GM23248 (cell line): ENCODE results near the gene CMTM6.

ENCODE experiments used
- EZH2 ChIP-seq: fragments of 200-600 bp; sonication (generic); IDR thresholded peaks from 2 replicates; pipeline ENCODE4 v1.6.1; 2018; ENCODE audit warnings: antibody characterized with exemption, mild to moderate bottlenecking; ENCODE audit not compliant: insufficient read depth, poor library complexity, severe bottlenecking
- EZH2phosphoT487 ChIP-seq: fragments of 200-600 bp; sonication (generic); IDR thresholded peaks from 2 replicates; pipeline ENCODE4 v1.6.1; 2018; ENCODE audit warnings: antibody characterized with exemption, moderate library complexity, mild to moderate bottlenecking, low read depth; ENCODE audit not compliant: insufficient read depth

GRCh38 chr3:32495609-32496008 is 7.0 kb downstream of the CMTM6 start:
- TF ChIP-seq EZH2phosphoT487 (no peak), EZH2 (no peak)
